SU-DHL-6 (cell line): ENCODE data around the gene SLC35E4.
"Not testable (repeated sequence)": the region's sequence is repeated elsewhere in the genome, so short reads cannot be mapped to it uniquely, and the experiment has no call there.

Experiments used
- H2AFZ ChIP-seq: fragments of 200-600 bp; sonication (generic); 2 replicates; pipeline ENCODE4 v1.6.1; 2014; ENCODE audit warnings: low read depth, mild to moderate bottlenecking, moderate library complexity, mixed read lengths, antibody characterized with exemption, low read length; ENCODE audit not compliant: severe bottlenecking
- H3F3A ChIP-seq: fragments of 200-600 bp; shearing (Covaris generic); 2 replicates; pipeline ENCODE4 v1.6.0; 2016; ENCODE audit warnings: antibody characterized with exemption, mild to moderate bottlenecking; ENCODE audit not compliant: insufficient read depth
- H3K27ac ChIP-seq: fragments of 200-600 bp; sonication (generic); 2 replicates; pipeline ENCODE4 v1.5.1; 2016; ENCODE audit warnings: low read depth, mild to moderate bottlenecking, low read length, moderate library complexity, mixed read lengths
- H3K27me3 ChIP-seq: fragments of 200-600 bp; sonication (generic), shearing (Covaris generic); 2 replicates; pipeline ENCODE4 v1.6.0; 2014; ENCODE audit warnings: mild to moderate bottlenecking, low read length
- H3K36me3 ChIP-seq: fragments of 200-600 bp; sonication (generic); 2 replicates; pipeline ENCODE4 v1.6.1; 2014; ENCODE audit warnings: mild to moderate bottlenecking, low read length, mixed read lengths
- H3K4me2 ChIP-seq: fragments of 300-600, 200-600 bp; shearing (Covaris generic), sonication (generic); 2 replicates; pipeline ENCODE4 v1.6.0; 2014; ENCODE audit warnings: low read length, low read depth, mild to moderate bottlenecking; ENCODE audit not compliant: poor library complexity, severe bottlenecking
- H3K4me3 ChIP-seq: fragments of 200-600 bp; sonication (generic); 2 replicates; pipeline ENCODE4 v1.5.1; 2014; ENCODE audit warnings: antibody characterized with exemption, low read length, mild to moderate bottlenecking, mixed read lengths; ENCODE audit not compliant: insufficient read depth, poor library complexity, severe bottlenecking
- H3K79me2 ChIP-seq: fragments of 200-600 bp; sonication (generic); 2 replicates; pipeline ENCODE4 v1.6.1; 2014; ENCODE audit warnings: mild to moderate bottlenecking, low read length, moderate library complexity; ENCODE audit not compliant: insufficient read depth
- H3K9ac ChIP-seq: fragments of 200-600 bp; sonication (generic); 2 replicates; pipeline ENCODE4 v1.7.0; 2014; ENCODE audit warnings: mild to moderate bottlenecking, low read length
- H3K9me2 ChIP-seq: fragments of 200-600 bp; sonication (generic); replicated peaks from 2 replicates; pipeline ENCODE4 v1.6.1; 2014; ENCODE audit warnings: low read length; ENCODE audit not compliant: insufficient read depth
- H3K9me3 ChIP-seq: fragments of 200-600 bp; sonication (generic); 2 replicates; pipeline ENCODE4 v1.6.1; 2014; ENCODE audit warnings: low read length, mixed read lengths; ENCODE audit not compliant: insufficient read depth
- H4K20me1 ChIP-seq: fragments of 200-600 bp; sonication (generic); 2 replicates; pipeline ENCODE4 v1.6.1; 2014; ENCODE audit warnings: low read depth, mild to moderate bottlenecking, antibody characterized with exemption, low read length, moderate library complexity, mixed read lengths
- EZH2phosphoT487 ChIP-seq: fragments of 200-600 bp; sonication (generic), shearing (Covaris generic); conservative IDR thresholded peaks from 2 replicates; pipeline ENCODE4 v1.6.1; 2018; ENCODE audit warnings: mild to moderate bottlenecking, antibody characterized with exemption, low read length, moderate library complexity, mixed read lengths
- TF ChIP-seq, protein P1 (sequence below): fragments of 200-600 bp; sonication (generic); IDR thresholded peaks from one replicate; pipeline ENCODE4 v1.5.1; 2017; ENCODE audit warnings: antibody characterized with exemption, mild to moderate bottlenecking, low read length, moderate library complexity; ENCODE audit not compliant: insufficient read depth, poor library complexity, severe bottlenecking

SLC35E4 gene

DNA sequence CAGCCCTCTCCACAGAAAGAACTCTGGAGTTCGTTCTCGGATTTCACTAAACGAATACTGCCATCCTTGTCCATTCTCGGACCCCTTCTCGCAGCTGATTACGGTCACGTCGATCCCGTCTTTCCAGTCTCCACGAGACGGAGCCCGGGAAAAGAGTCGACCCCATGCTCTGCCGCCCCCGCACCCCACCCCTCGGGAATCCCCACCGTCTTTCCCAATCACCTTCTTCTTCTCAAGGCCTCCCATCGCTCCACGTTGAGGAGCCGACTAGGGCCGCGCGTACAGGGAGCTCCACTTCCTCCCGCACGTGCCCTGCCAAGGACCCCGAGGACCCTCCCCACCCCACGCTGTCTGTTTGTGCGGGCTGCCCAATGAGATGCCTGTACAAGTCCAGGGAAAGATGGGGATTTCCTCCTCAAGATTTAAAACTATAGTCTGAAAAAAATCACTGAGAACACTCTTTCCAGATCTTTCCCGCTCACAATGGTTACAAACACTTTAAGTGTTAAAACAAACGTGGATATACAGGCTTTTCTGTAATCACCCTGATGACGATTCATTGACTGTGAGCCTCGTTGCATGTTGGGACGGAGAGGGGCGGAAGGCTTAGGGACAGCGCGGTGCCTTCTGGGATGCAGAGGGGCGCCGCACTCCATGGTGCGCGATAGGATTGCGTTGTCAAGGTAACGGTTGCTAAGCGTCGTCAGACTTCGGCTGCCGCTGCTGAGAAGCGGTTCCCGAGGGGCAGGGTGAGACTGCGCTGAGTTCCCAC, 43.8 kb upstream of the SLC35E4 start, which contains the start of gene PES1:
PES1 (minus strand) TSS at position 323 of the 772 bp plus-strand sequence; CDS start at position 246, 77 bp downstream.
- Histone ChIP-seq H3K9me3 (no peaks in the 10 kb centered on the region), H3K27me3 (no peaks in the 10 kb centered on the region), H3K4me2 (peak within 1 kb of the TSS; percentile 62), H3K9me2 (no peaks in the 10 kb centered on the region), H3F3A (no peaks in the 10 kb centered on the region), H3K27ac (peak within 1 kb of the TSS; percentile 68), H3K79me2 (peaks cover 28% of the 10 kb centered on the region), H2AFZ (peak within 1 kb of the TSS; percentile 15), H4K20me1 (no peaks in the 10 kb centered on the region; the same call in 1 of the 2 replicates), H3K4me3 (peak within 1 kb of the TSS; percentile 94), H3K36me3 (no peaks in the 10 kb centered on the region), H3K9ac (peak within 1 kb of the TSS; percentile 78)
- TF ChIP-seq EZH2phosphoT487: no peak
- TF ChIP-seq, protein P1, sequence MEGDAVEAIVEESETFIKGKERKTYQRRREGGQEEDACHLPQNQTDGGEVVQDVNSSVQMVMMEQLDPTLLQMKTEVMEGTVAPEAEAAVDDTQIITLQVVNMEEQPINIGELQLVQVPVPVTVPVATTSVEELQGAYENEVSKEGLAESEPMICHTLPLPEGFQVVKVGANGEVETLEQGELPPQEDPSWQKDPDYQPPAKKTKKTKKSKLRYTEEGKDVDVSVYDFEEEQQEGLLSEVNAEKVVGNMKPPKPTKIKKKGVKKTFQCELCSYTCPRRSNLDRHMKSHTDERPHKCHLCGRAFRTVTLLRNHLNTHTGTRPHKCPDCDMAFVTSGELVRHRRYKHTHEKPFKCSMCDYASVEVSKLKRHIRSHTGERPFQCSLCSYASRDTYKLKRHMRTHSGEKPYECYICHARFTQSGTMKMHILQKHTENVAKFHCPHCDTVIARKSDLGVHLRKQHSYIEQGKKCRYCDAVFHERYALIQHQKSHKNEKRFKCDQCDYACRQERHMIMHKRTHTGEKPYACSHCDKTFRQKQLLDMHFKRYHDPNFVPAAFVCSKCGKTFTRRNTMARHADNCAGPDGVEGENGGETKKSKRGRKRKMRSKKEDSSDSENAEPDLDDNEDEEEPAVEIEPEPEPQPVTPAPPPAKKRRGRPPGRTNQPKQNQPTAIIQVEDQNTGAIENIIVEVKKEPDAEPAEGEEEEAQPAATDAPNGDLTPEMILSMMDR: no peak

DNA sequence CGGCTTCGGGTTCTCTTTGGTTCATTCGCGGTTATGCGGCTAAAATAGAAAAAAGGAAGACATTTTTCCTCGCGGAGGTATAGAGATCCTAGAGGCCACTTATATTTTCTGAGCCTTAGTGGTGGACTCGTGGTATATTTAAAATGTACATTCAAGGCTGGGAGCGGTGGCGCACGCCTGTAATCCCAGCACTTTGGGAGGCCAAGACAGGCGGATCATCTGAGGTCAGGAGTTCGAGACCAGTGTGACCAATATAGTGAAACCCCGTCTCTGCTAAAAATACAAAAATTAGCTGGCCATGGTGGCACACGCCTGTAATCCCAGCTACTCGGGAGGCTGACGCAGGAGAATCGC, 43.2 kb upstream of the SLC35E4 start:
- not testable (repeated sequence) for H2AFZ ChIP-seq, H3K9me2 ChIP-seq, H3F3A ChIP-seq, H3K9me3 ChIP-seq, H3K36me3 ChIP-seq, H3K27me3 ChIP-seq, H3K4me3 ChIP-seq, H4K20me1 ChIP-seq, H3K9ac ChIP-seq, H3K27ac ChIP-seq
- peaks cover 28% of the 10 kb centered on the region for H3K79me2 ChIP-seq
- peak overlapping the region; percentile 62 for H3K4me2 ChIP-seq

DNA sequence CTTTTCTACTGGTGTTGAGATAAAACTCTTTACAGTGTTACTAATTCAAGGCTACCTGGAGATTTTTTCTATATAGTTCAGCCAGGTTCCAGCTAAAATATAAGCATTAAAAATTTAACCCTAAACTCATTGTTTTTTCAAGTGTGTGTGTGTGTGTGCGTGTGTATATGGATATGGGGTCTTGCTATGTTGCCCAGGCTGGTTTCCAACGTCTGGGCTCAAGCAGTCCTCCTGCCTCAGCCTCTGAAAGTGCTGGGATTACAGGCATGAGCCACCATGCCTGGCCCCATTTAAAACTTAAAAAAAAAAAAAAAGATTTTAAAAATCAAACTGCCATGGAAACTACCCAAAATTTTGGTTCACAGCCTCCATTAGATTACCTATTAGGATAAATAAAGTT, 39.4 kb upstream of the SLC35E4 start:
- peaks cover 5% of the 10 kb centered on the region for H3K79me2 ChIP-seq
- no peaks in the 10 kb centered on the region for H4K20me1 ChIP-seq
- TF ChIP-seq EZH2phosphoT487: no peak
- TF ChIP-seq, protein P1: no peak
- H3K9ac ChIP-seq: no peak overlapping the region
- H2AFZ ChIP-seq: no peak overlapping the region
- no peak overlapping the region for H3K4me2 ChIP-seq
- no peaks in the 10 kb centered on the region for H3K9me2 ChIP-seq
- H3K4me3 ChIP-seq: no peak overlapping the region
- H3K27ac ChIP-seq: no peak overlapping the region
- H3K27me3 ChIP-seq: no peaks in the 10 kb centered on the region
- H3K36me3 ChIP-seq: no peaks in the 10 kb centered on the region
- no peaks in the 10 kb centered on the region for H3F3A ChIP-seq
- no peaks in the 10 kb centered on the region for H3K9me3 ChIP-seq

DNA sequence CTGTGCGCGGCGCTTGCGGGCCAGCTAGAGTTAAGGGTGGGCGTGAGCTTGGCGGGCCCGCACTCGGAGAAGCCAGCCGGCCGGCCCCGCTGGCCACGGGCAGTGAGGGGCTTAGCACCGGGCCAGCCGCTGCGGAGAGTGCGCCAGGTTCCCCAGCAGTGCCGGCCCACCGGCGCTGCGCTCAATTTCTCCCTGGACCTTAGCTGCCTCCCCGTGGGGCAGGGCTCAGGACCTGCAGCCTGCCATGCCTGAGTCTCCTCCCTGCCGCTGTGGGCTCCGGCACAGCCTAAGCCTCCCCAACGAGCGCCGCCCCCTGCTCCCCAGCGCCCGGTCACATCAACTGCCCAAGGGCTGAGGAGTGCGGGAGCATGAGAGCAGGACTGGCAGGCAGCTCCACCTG, 38.7 kb upstream of the SLC35E4 start:
- Histone ChIP-seq H3K9ac (no peak overlapping the region), H3K9me2 (no peaks in the 10 kb centered on the region), H3K4me3 (no peak overlapping the region), H4K20me1 (no peaks in the 10 kb centered on the region), H3K27me3 (no peaks in the 10 kb centered on the region), H2AFZ (no peak overlapping the region), H3F3A (no peaks in the 10 kb centered on the region), H3K27ac (no peak overlapping the region), H3K36me3 (no peaks in the 10 kb centered on the region), H3K9me3 (no peaks in the 10 kb centered on the region), H3K4me2 (no peak overlapping the region), H3K79me2 (no peaks in the 10 kb centered on the region)
- no peak for TF ChIP-seq EZH2phosphoT487
- TF ChIP-seq, protein P1: no peak
